ENCODE measurements around the gene NUDC. TPM values are rescaled to one million over a fixed set of nuclear protein-coding genes. Genes with fewer than 3 reads are reported as not detected.

NUDC gene
- total RNA-seq, 6 experiments from 2014 or later = 69.1 to 92.6 (median 87.6) TPM

GRCh38 chr1:26882696-26883463 lies 38.7 kb upstream of the NUDC start:
- DNase-seq = no peak
- Mint-ChIP-seq H3K9me3 (no peaks in the 10 kb centered on the region), H3K27me3 (ENCODE audit: insufficient read depth) (no peaks in the 10 kb centered on the region; the same call in 1 of the 2 replicates), H3K27ac (peak overlapping the region; percentile 42; the same call in 1 of the 2 replicates), H3K36me3 (ENCODE audit: low read depth) (peaks cover 32% of the 10 kb centered on the region), H3K4me3 (no peak overlapping the region), H3K4me1 (ENCODE audit: low read depth) (0 out of 2 replicates have a peak, but pooled peaks cover 4% of the 10 kb centered on the region)
- no peak for TF ChIP-seq CTCF (IDR thresholded peaks at IDR 0.05)

- peaks cover 45% of the 10 kb centered on the region for H3K36me3 Mint-ChIP-seq (ENCODE audit: low read depth)
- peak; percentile 42 for DNase-seq
- TF ChIP-seq CTCF (IDR thresholded peaks at IDR 0.05) = peak; percentile 79
- no peaks in the 10 kb centered on the region; the same call in none of the 2 replicates for H3K27me3 Mint-ChIP-seq (ENCODE audit: insufficient read depth)
- no peak overlapping the region for H3K4me3 Mint-ChIP-seq
- H3K27ac Mint-ChIP-seq = peak overlapping the region; percentile 19; the same call in 1 of the 2 replicates
- H3K4me1 Mint-ChIP-seq (ENCODE audit: low read depth) = peaks cover 24% of the 10 kb centered on the region
- H3K9me3 Mint-ChIP-seq = no peaks in the 10 kb centered on the region
These were observed 34.4 kb upstream of the NUDC start for GRCh38 chr1:26887125-26887524.

GRCh38 chr1:26888231-26888630 lies 33.3 kb upstream of the NUDC start:
- Mint-ChIP-seq H3K27me3 (ENCODE audit: insufficient read depth) (no peaks in the 10 kb centered on the region; the same call in none of the 2 replicates), H3K27ac (peak overlapping the region; percentile 93), H3K36me3 (ENCODE audit: low read depth) (peaks cover 43% of the 10 kb centered on the region), H3K4me1 (ENCODE audit: low read depth) (peaks cover 24% of the 10 kb centered on the region), H3K9me3 (no peaks in the 10 kb centered on the region), H3K4me3 (peak overlapping the region; percentile 91)
- TF ChIP-seq CTCF (IDR thresholded peaks at IDR 0.05) = no peak
- DNase-seq = no peak

GRCh38 chr1:26889551-26890466 lies 31.7 kb upstream of the NUDC start, which contains the start of gene GPN2:
GPN2 (minus strand) TSS chr1:26890283; CDS start chr1:26890096, 187 bp downstream.
- DNase-seq = peak; percentile 60
- H3K36me3 Mint-ChIP-seq (ENCODE audit: low read depth) = peaks cover 44% of the 10 kb centered on the region

More at GRCh38 chr1:26889551-26890466, 31.7 kb upstream of the NUDC start, which contains the start of gene GPN2:
- peaks cover 24% of the 10 kb centered on the region for H3K4me1 Mint-ChIP-seq (ENCODE audit: low read depth)
- no peaks in the 10 kb centered on the region for H3K9me3 Mint-ChIP-seq
- no peaks in the 10 kb centered on the region; the same call in 1 of the 2 replicates for H3K27me3 Mint-ChIP-seq (ENCODE audit: insufficient read depth)
- peak within 1 kb of the TSS; percentile 91 for H3K4me3 Mint-ChIP-seq
- no peak for TF ChIP-seq CTCF (IDR thresholded peaks at IDR 0.05)
- peak within 1 kb of the TSS; percentile 93 for H3K27ac Mint-ChIP-seq

Measured in HFFc6 (cell line).